Gastrocnemius medialis (tissue), 4 donors: ENCODE data around the gene NBEA. TPM values are rescaled to one million over a fixed set of nuclear protein-coding genes. Genes with fewer than 3 reads are reported as not detected.
A peak's percentile ranks its signal among the peaks of the same experiment; 100 is the strongest.

Experiments used
- ATAC-seq, 2 donors: fragments of 150-250 bp; one replicate each; pipeline ENCODE4 v1.9.1; 2016
- DNase-seq, 2 donors: peaks; one replicate each; pipeline ENCODE4 v3.0.0-alpha.2; 2019
- H3K27ac ChIP-seq, 4 donors: fragments of 200-600 bp; sonication (generic); 1 replicate in 1 of 4; 2 replicates in 3 of 4; pipeline ENCODE4 v1.5.1; 2016 to 2018; ENCODE audit warnings: mild to moderate bottlenecking in 2 of 4, moderate library complexity in 1 of 4
- H3K27me3 ChIP-seq, 3 donors: fragments of 200-600 bp; sonication (generic) in 2 of 3; 1 replicate in 1 of 3; 2 replicates in 2 of 3; pipeline versions ENCODE4 v1.5.1 to v1.6.0; 2016 to 2019; ENCODE audit warnings: mild to moderate bottlenecking in 1 of 3, moderate library complexity in 1 of 3
- H3K36me3 ChIP-seq, 2 donors: fragments of 200-600 bp; sonication (generic) in 1 of 2; one replicate each; pipeline ENCODE4 v1.5.1; 2017 to 2018
- H3K4me1 ChIP-seq, 2 donors: fragments of 200-600 bp; sonication (generic) in 1 of 2; one replicate each; pipeline ENCODE4 v1.5.1; 2016 to 2017; ENCODE audit warnings: mild to moderate bottlenecking in 2 of 2
- H3K4me3 ChIP-seq, 4 donors: fragments of 200-600 bp; sonication (generic) in 3 of 4; 1 replicate in 1 of 4; 2 replicates in 3 of 4; pipeline ENCODE4 v1.5.1; 2016 to 2019; ENCODE audit warnings: mild to moderate bottlenecking in 2 of 4
- H3K9me3 ChIP-seq, 3 donors: fragments of 200-600 bp; sonication (generic) in 2 of 3; 1 replicate in 1 of 3; 2 replicates in 2 of 3; pipeline ENCODE4 v1.5.1; 2016 to 2019
- CTCF ChIP-seq, 5 experiments: fragments of 450-650 bp in 3 of 5; fragments of 200-600 bp in 2 of 5; sonication (generic) in 2 of 5; IDR thresholded peaks in 4 of 5; conservative IDR thresholded peaks in 1 of 5; 1 replicate in 4 of 5; 2 replicates in 1 of 5; pipeline ENCODE4 v1.5.1; 2016 to 2019; ENCODE audit warnings: antibody characterized with exemption in 5 of 5, mild to moderate bottlenecking in 3 of 5, moderate library complexity in 3 of 5
- POLR2A ChIP-seq, 2 donors: fragments of 450-650 bp; IDR thresholded peaks; one replicate each; pipeline ENCODE4 v1.6.1; 2017; ENCODE audit warnings: antibody characterized with exemption in 2 of 2, mild to moderate bottlenecking in 2 of 2, moderate library complexity in 2 of 2
- in situ Hi-C, 4 donors: fragments of 200-750 bp; cut with MboI; loops; one replicate each; pipeline versions ENCODE4 v1.15.0 to v1.8.0; 2017; ENCODE audit warnings: low sequenced_read_pairs in 4 of 4
- intact Hi-C: fragments of 100-400 bp; cut with DNase I; formaldehyde crosslinking; loops from one replicate; pipeline ENCODE4 v1.15.1; 2023; ENCODE audit warnings: low total_unique reads
- total RNA-seq, 4 donors: library from RNA; depleted of rRNA; stranded (reverse); fragments of >200 nt; gene quantifications; one replicate each; pipeline versions ENCODE4 v1.1.0 to v1.2.3, GENCODE V29; 2016

NBEA gene
- total RNA-seq, 4 donors from 2014 or later, result 4.1 to 5.1 (median 4.7) TPM

DNA sequence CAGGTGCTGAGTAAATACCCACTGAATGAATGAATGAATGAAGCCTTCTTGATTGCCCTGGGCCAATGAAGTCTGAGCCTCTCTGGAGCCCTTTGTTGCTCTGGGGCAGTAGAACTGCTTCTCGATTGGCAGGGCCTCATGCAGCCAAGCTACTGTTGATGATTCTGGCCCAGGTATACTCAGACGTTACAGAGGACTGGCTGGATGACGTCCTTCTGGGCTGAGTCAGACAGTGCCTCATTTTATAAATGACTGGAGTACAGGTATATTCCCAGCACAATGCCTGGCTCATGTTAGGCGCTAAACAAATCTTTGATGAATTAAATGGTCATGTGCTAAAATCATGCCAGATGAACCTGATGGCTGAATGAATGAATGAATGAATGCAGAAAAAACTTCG is 778.2 kb downstream of the NBEA start:
- intact Hi-C loops (loop anchor here (5.0 to 10.0 kb wide), 2 partner anchors 65 to 232 kb away; no protein-coding TSS in a partner anchor), in situ Hi-C loops (loop anchor here in 2 of 4 donors (10.0 to 25.0 kb wide), 2 partner anchors 235 to 508 kb away; no protein-coding TSS in a partner anchor)
- no peak for ATAC-seq

GRCh38 chr13:35720690-35721554 is 778.9 kb downstream of the NBEA start:
- intact Hi-C loops, result loop anchor here (1.0 to 10.0 kb wide), 3 partner anchors 64 to 231 kb away; no protein-coding TSS in a partner anchor
- peaks cover 22 to 23% of the 10 kb centered on the region in 2 donors for H3K4me1 ChIP-seq
- H3K27ac ChIP-seq, result peak overlapping the region in 3 of 4 donors; percentile 3 to 19 (median 9)
- DNase-seq (peak in 1 of 2 donors; percentile 22), ATAC-seq (no peak)
- in situ Hi-C loops, result loop anchor here in 2 of 4 donors (10.0 to 25.0 kb wide), 2 partner anchors 234 to 509 kb away; no protein-coding TSS in a partner anchor
- TF ChIP-seq POLR2A (IDR thresholded peaks at IDR 0.05), result no peak
- peak; percentile 66 to 91 (median 82) for TF ChIP-seq CTCF (IDR thresholded peaks at IDR 0.05 in 4 of 5, conservative IDR thresholded peaks at IDR 0.05 in 1 of 5)
- H3K9me3 ChIP-seq, result no peaks in the 10 kb centered on the region
- H3K36me3 ChIP-seq, result no peaks in the 10 kb centered on the region
- peak overlapping the region in 2 of 4 donors; percentile 23 to 34 for H3K4me3 ChIP-seq
- no peaks in the 10 kb centered on the region for H3K27me3 ChIP-seq

More for the DNA sequence above, 778.2 kb downstream of the NBEA start:
- Histone ChIP-seq H3K27ac (no peak overlapping the region), H3K4me3 (no peak overlapping the region), H3K9me3 (no peaks in the 10 kb centered on the region), H3K36me3 (no peaks in the 10 kb centered on the region), H3K4me1 (peaks cover 22 to 23% of the 10 kb centered on the region in 2 donors), H3K27me3 (no peaks in the 10 kb centered on the region)
- DNase-seq, result no peak
- TF ChIP-seq CTCF (IDR thresholded peaks at IDR 0.05 in 4 of 5, conservative IDR thresholded peaks at IDR 0.05 in 1 of 5) (no peak), POLR2A (IDR thresholded peaks at IDR 0.05) (no peak)
